ENCODE measurements around the gene NANS.

GRCh38 chr9:98128316-98128715 lies 71.8 kb downstream of the NANS start:
- TF ChIP-seq CTCF (conservative IDR thresholded peaks at IDR 0.05 in 1 of 2, IDR thresholded peaks at IDR 0.05 in 1 of 2; ENCODE audit: extremely low read depth in 1 of 2, insufficient read depth in 1 of 2, low read depth in 1 of 2, low read length in 2 of 2) (no peak), EZH2 (IDR thresholded peaks at IDR 0.05; ENCODE audit: borderline replicate concordance, low read length) (no peak)

All from mammary epithelial cell (primary cell).